ENCODE data around the gene MIA. TPM values are rescaled to one million over a fixed set of nuclear protein-coding genes. Genes with fewer than 3 reads are reported as not detected.
"Not testable (repeated sequence)": the region's sequence is repeated elsewhere in the genome, so short reads cannot be mapped to it uniquely, and the experiment has no call there.

MIA gene
- total and polyA plus RNA-seq, 2 of the 8 experiments (the other 6 are each of a cell fraction or from before 2014, with no cell fraction given), result not detected

DNA sequence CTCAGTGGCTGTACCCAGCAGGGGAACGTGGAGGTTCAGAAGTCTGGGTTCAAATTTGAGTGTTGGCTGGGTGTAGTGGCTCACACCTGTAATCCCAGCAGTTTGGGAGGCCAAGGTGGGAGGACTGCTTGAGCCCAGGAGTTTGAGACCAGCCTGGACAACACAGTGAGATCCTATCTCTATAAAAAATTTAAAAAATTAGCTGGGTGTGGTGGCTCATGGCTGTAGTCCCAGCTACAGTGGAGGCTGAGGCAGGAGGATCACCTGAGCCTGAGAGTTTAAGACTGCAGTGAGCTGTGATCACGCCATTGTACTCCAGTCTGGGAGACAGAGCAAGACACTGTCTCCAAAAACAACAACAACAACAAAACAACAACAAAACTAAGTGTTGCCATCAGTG lies 8.8 kb downstream of the MIA start:
- not testable (repeated sequence) for H3K27me3 ChIP-seq (replicated peaks in 1 of 4; ENCODE audit: control insufficient read depth in 3 of 4, extremely low read depth in 1 of 4, insufficient read depth in 3 of 4, low read length in 3 of 4); H2BK20ac ChIP-seq (ENCODE audit: low read length); H4K5ac ChIP-seq (ENCODE audit: insufficient read length, low read depth, low read length); H2BK12ac ChIP-seq (ENCODE audit: low read depth, low read length); H3K79me1 ChIP-seq (ENCODE audit: low read depth, low read length); H3K14ac ChIP-seq (ENCODE audit: insufficient read length); H3K56ac ChIP-seq (replicated peaks; ENCODE audit: insufficient read length, low read depth, low read length); FAIRE-seq; H2BK120ac ChIP-seq (replicated peaks; ENCODE audit: low read depth, low read length); H3K27ac ChIP-seq (ENCODE audit: low read depth, low read length); H3K4ac ChIP-seq (replicated peaks; ENCODE audit: insufficient read length, low read depth, low read length); H3K79me2 ChIP-seq (ENCODE audit: control insufficient read depth in 1 of 2, insufficient read depth in 2 of 2, low read length in 2 of 2); H2BK5ac ChIP-seq (ENCODE audit: low read depth, low read length); H4K91ac ChIP-seq (replicated peaks; ENCODE audit: insufficient read length, low read length); H3K4me1 ChIP-seq (replicated peaks in 1 of 4; ENCODE audit: control insufficient read depth in 3 of 4, insufficient read depth in 4 of 4, low read length in 3 of 4); H3K36me3 ChIP-seq (ENCODE audit: control insufficient read depth in 2 of 4, insufficient read depth in 4 of 4, low read length in 3 of 4); H4K8ac ChIP-seq (ENCODE audit: extremely low read depth, insufficient read depth, low read length); H3K4me3 ChIP-seq (ENCODE audit: extremely low read depth in 1 of 4, insufficient read depth in 2 of 4, low read depth in 3 of 4, low read length in 4 of 4); H3K18ac ChIP-seq (ENCODE audit: extremely low read depth, low read length); H2AK5ac ChIP-seq (ENCODE audit: low read depth, low read length); H2AFZ ChIP-seq (ENCODE audit: low read length); H3K23me2 ChIP-seq (ENCODE audit: low read depth, low read length); H3K4me2 ChIP-seq (ENCODE audit: insufficient read depth in 1 of 2, low read depth in 2 of 2, low read length in 2 of 2); H3K9ac ChIP-seq (replicated peaks in 1 of 4; ENCODE audit: extremely low read depth in 1 of 4, low read depth in 3 of 4, low read length in 3 of 4); H3K23ac ChIP-seq (ENCODE audit: insufficient read length); H3K9me3 ChIP-seq (ENCODE audit: insufficient read depth in 2 of 2, low read depth in 1 of 2, low read length in 1 of 2); H4K20me1 ChIP-seq (replicated peaks in 1 of 2; ENCODE audit: control insufficient read depth in 1 of 2, insufficient read depth in 2 of 2, low read length in 2 of 2); H2BK15ac ChIP-seq (ENCODE audit: low read length); DNase-seq (ENCODE audit: low read depth in 1 of 2, low spot score in 2 of 2)
- ChIA-PET CTCF (ENCODE audit: partially characterized antibody) (interaction anchor here (0.8 to 1.9 kb wide), 2 partner anchors 14 to 30 kb away, joined by 3 to 6 read pairs; partner anchors contain the start of gene EGLN2), POLR2A (ENCODE audit: partially characterized antibody) (interaction anchor here (0.7 to 3.0 kb wide), 2 partner anchors 12 to 14 kb away, joined by 6 to 8 read pairs; partner anchors contain the start of gene EGLN2)
- 93% methylated on average over 2 of the region's 2 CpGs; no CpG with 5 or more reads in 1 of the 2 experiments for WGBS, 2 experiments (ENCODE audit: extremely low coverage in 1 of 2, insufficient coverage in 1 of 2, insufficient read length in 1 of 2, insufficient replicate concordance in 2 of 2, low coverage in 1 of 2, low lambda C conversion rate in 2 of 2, missing lambda C conversion rate in 1 of 2)

All from H1 (cell line).